SK-N-SH treated with all-trans-retinoic acid at 6 μM for 48 hours (cell line): Measurements from ENCODE around the gene SAMD4A.

Source experiments
- ATAC-seq: fragments of 200-7000 bp; cut with Tn5 transposase; 3 replicates; pipeline ENCODE4 v1.9.1; 2020; ENCODE audit warnings: mild to moderate bottlenecking, moderate library complexity
- ARNTL ChIP-seq: fragments of 450-650 bp; formaldehyde crosslinking; IDR thresholded peaks from 2 replicates; pipeline ENCODE4 v1.5.0; 2020; ENCODE audit warnings: low read depth, mild to moderate bottlenecking, moderate library complexity, borderline replicate concordance
- BACH2 ChIP-seq: fragments of 250-450 bp; sonication (Bioruptor Pico); IDR thresholded peaks from 2 replicates; pipeline ENCODE4 v1.9.0; 2021; ENCODE audit warnings: mild to moderate bottlenecking, borderline replicate concordance
- CSDC2 ChIP-seq: fragments of 250-450 bp; sonication (Bioruptor Pico); IDR thresholded peaks from 2 replicates; pipeline ENCODE4 v1.5.0; 2020; ENCODE audit warnings: mild to moderate bottlenecking, moderate library complexity
- CSRNP3 ChIP-seq: fragments of 250-450 bp; sonication (Bioruptor Pico); IDR thresholded peaks from 2 replicates; pipeline ENCODE4 v1.5.1; 2021; ENCODE audit warnings: mild to moderate bottlenecking, moderate library complexity
- GLIS3 ChIP-seq: fragments of 250-450 bp; sonication (Bioruptor Pico); IDR thresholded peaks from 2 replicates; pipeline ENCODE4 v1.5.0; 2020; ENCODE audit warnings: mild to moderate bottlenecking, moderate library complexity
- ISL1 ChIP-seq: fragments of 250-450 bp; sonication (Bioruptor Pico); IDR thresholded peaks from 2 replicates; pipeline ENCODE4 v2.1.2; 2022; ENCODE audit warnings: mild to moderate bottlenecking, moderate library complexity
- OSR1 ChIP-seq: fragments of 250-450 bp; sonication (Bioruptor Pico); IDR thresholded peaks from 2 replicates; pipeline ENCODE4 v1.8.0; 2022; ENCODE audit warnings: moderate library complexity, mild to moderate bottlenecking, inconsistent platforms
- POU6F1 ChIP-seq: fragments of 250-450 bp; sonication (Bioruptor Pico); IDR thresholded peaks from 2 replicates; pipeline ENCODE4 v1.8.0; 2021; ENCODE audit warnings: low read depth, mild to moderate bottlenecking, moderate library complexity, borderline replicate concordance
- PPARA ChIP-seq: fragments of 250-450 bp; sonication (Bioruptor Pico); IDR thresholded peaks from 2 replicates; pipeline ENCODE4 v1.5.0; 2020; ENCODE audit warnings: mild to moderate bottlenecking, borderline replicate concordance
- RARB ChIP-seq: fragments of 250-450 bp; sonication (Bioruptor Pico); IDR thresholded peaks from 2 replicates; pipeline ENCODE4 v1.8.0; 2021; ENCODE audit warnings: mild to moderate bottlenecking, moderate library complexity
- SNAI2 ChIP-seq: fragments of 250-450 bp; sonication (Bioruptor Pico); IDR thresholded peaks from 2 replicates; pipeline ENCODE4 v1.5.0; 2020; ENCODE audit warnings: mild to moderate bottlenecking, moderate library complexity
- TCF4 ChIP-seq: fragments of 250-450 bp; sonication (Bioruptor Pico); IDR thresholded peaks from 2 replicates; pipeline ENCODE4 v1.8.0; 2021; ENCODE audit warnings: mild to moderate bottlenecking, moderate library complexity, borderline replicate concordance
- TOX ChIP-seq: fragments of 250-450 bp; sonication (Bioruptor Pico); IDR thresholded peaks from 2 replicates; pipeline ENCODE4 v1.8.0; 2021; ENCODE audit warnings: mild to moderate bottlenecking, moderate library complexity, borderline replicate concordance
- TSHZ2 ChIP-seq: fragments of 250-450 bp; sonication (Bioruptor Pico); IDR thresholded peaks from 2 replicates; pipeline ENCODE4 v1.5.0; 2020; ENCODE audit warnings: mild to moderate bottlenecking, moderate library complexity
- ZC3H10 ChIP-seq: fragments of 250-450 bp; sonication (Bioruptor Pico); IDR thresholded peaks from 2 replicates; pipeline ENCODE4 v1.5.1; 2021; ENCODE audit warnings: mild to moderate bottlenecking, moderate library complexity
- ZFP30 ChIP-seq: fragments of 450-650 bp; formaldehyde crosslinking; IDR thresholded peaks from 2 replicates; pipeline ENCODE4 v1.5.0; 2022; ENCODE audit warnings: mild to moderate bottlenecking, moderate library complexity
- ZNF565 ChIP-seq: fragments of 450-650 bp; formaldehyde crosslinking; conservative IDR thresholded peaks from 2 replicates; pipeline ENCODE4 v1.5.0; 2020; ENCODE audit warnings: low read depth, mild to moderate bottlenecking, moderate library complexity
- ZNF70 ChIP-seq: fragments of 450-650 bp; formaldehyde crosslinking; IDR thresholded peaks from 2 replicates; pipeline ENCODE4 v1.5.0; 2020; ENCODE audit warnings: mild to moderate bottlenecking, moderate library complexity
- TF ChIP-seq, protein P1 (sequence below): fragments of 250-450 bp; sonication (Bioruptor Pico); IDR thresholded peaks from 2 replicates; pipeline ENCODE4 v1.8.0; 2020; ENCODE audit warnings: mild to moderate bottlenecking, moderate library complexity, borderline replicate concordance
- TF ChIP-seq, protein P2 (sequence below): fragments of 250-450 bp; sonication (Bioruptor Pico); IDR thresholded peaks from 2 replicates; pipeline ENCODE4 v1.5.1; 2020; ENCODE audit warnings: low read depth, mild to moderate bottlenecking, moderate library complexity

Gene SAMD4A

GRCh38 chr14:54783660-54784015 lies 216.7 kb downstream of the SAMD4A start:
- TF ChIP-seq SNAI2 (CRISPR knock-in tag) (no peak), POU6F1 (CRISPR knock-in tag) (no peak), ZFP30 (no peak), CSDC2 (CRISPR knock-in tag) (no peak), OSR1 (CRISPR knock-in tag) (no peak), TSHZ2 (CRISPR knock-in tag) (no peak), ZC3H10 (CRISPR knock-in tag) (no peak), ARNTL (no peak), GLIS3 (no peak), TCF4 (CRISPR knock-in tag) (no peak), RARB (CRISPR knock-in tag) (no peak), CSRNP3 (CRISPR knock-in tag) (no peak), ZNF565 (CRISPR knock-in tag) (no peak), PPARA (CRISPR knock-in tag) (no peak), ISL1 (CRISPR knock-in tag) (no peak), TOX (CRISPR knock-in tag) (no peak), BACH2 (CRISPR knock-in tag) (no peak), ZNF70 (no peak)
- TF ChIP-seq, protein P1, sequence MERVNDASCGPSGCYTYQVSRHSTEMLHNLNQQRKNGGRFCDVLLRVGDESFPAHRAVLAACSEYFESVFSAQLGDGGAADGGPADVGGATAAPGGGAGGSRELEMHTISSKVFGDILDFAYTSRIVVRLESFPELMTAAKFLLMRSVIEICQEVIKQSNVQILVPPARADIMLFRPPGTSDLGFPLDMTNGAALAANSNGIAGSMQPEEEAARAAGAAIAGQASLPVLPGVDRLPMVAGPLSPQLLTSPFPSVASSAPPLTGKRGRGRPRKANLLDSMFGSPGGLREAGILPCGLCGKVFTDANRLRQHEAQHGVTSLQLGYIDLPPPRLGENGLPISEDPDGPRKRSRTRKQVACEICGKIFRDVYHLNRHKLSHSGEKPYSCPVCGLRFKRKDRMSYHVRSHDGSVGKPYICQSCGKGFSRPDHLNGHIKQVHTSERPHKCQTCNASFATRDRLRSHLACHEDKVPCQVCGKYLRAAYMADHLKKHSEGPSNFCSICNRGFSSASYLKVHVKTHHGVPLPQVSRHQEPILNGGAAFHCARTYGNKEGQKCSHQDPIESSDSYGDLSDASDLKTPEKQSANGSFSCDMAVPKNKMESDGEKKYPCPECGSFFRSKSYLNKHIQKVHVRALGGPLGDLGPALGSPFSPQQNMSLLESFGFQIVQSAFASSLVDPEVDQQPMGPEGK = no peak
- TF ChIP-seq, protein P2, sequence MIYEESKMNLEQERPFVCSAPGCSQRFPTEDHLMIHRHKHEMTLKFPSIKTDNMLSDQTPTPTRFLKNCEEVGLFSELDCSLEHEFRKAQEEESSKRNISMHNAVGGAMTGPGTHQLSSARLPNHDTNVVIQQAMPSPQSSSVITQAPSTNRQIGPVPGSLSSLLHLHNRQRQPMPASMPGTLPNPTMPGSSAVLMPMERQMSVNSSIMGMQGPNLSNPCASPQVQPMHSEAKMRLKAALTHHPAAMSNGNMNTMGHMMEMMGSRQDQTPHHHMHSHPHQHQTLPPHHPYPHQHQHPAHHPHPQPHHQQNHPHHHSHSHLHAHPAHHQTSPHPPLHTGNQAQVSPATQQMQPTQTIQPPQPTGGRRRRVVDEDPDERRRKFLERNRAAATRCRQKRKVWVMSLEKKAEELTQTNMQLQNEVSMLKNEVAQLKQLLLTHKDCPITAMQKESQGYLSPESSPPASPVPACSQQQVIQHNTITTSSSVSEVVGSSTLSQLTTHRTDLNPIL (CRISPR knock-in tag) = no peak
- ATAC-seq = no peak

DNA sequence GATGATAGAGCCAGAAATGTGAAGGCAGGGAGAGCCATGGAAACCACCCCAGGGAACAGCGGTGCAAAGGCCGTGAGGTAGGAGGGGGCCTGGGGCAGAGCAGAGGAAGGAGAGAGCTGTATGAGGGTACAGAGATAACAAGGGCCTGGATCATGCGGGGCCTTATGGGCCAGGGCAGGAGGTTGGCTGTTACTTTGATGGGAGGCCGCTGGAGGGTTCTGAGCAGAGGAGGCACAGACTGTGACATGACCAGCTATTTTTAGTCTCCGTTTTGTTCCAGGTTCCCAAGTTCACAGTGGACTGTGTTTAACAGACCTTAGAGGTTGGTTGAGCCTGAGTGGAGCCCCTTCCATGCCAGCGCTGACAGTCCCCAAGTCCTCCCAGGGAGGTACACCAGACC lies 217.1 kb downstream of the SAMD4A start:
- ATAC-seq = no peak
- TF ChIP-seq SNAI2 (CRISPR knock-in tag) = no peak
- no peak for TF ChIP-seq ZNF70
- no peak for TF ChIP-seq ARNTL
- TF ChIP-seq, protein P2 (CRISPR knock-in tag) = no peak
- TF ChIP-seq OSR1 (CRISPR knock-in tag) = no peak
- TF ChIP-seq ZNF565 (CRISPR knock-in tag) = no peak
- TF ChIP-seq TSHZ2 (CRISPR knock-in tag) = no peak
- no peak for TF ChIP-seq ZC3H10 (CRISPR knock-in tag)
- no peak for TF ChIP-seq POU6F1 (CRISPR knock-in tag)
- no peak for TF ChIP-seq TOX (CRISPR knock-in tag)
- no peak for TF ChIP-seq PPARA (CRISPR knock-in tag)
- TF ChIP-seq, protein P1 = no peak
- TF ChIP-seq RARB (CRISPR knock-in tag) = no peak
